Spleen (tissue), 11 donors: ENCODE data around the gene CGB5. TPM values are rescaled to one million over a fixed set of nuclear protein-coding genes. Genes with fewer than 3 reads are reported as not detected.

Experiments used
- DNase-seq: peaks from one replicate; pipeline ENCODE4 v3.0.0-alpha.2; 2020
- H3K27ac ChIP-seq, 8 donors: fragments of 200-600 bp; sonication (generic) in 7 of 8; 1 replicate in 4 of 8; 2 replicates in 4 of 8; pipeline versions ENCODE4 v1.5.0 to v1.8.0; 2016 to 2021; ENCODE audit warnings: inconsistent platforms in 4 of 8, mild to moderate bottlenecking in 4 of 8, moderate library complexity in 1 of 8
- H3K27me3 ChIP-seq, 7 donors: fragments of 200-600 bp; sonication (generic) in 6 of 7; replicated peaks in 1 of 7; 1 replicate in 4 of 7; 2 replicates in 3 of 7; pipeline versions ENCODE4 v1.5.0 to v1.8.0; 2016 to 2021; ENCODE audit warnings: inconsistent platforms in 3 of 7, mild to moderate bottlenecking in 1 of 7
- H3K36me3 ChIP-seq, 6 donors: fragments of 200-600 bp; sonication (generic) in 5 of 6; 1 replicate in 4 of 6; 2 replicates in 2 of 6; pipeline versions ENCODE4 v1.5.0 to v1.8.0; 2016 to 2021; ENCODE audit warnings: inconsistent platforms in 2 of 6
- H3K4me1 ChIP-seq, 6 donors: fragments of 200-600 bp; sonication (generic) in 5 of 6; 1 replicate in 3 of 6; 2 replicates in 3 of 6; pipeline versions ENCODE4 v1.5.0 to v1.8.0; 2016 to 2021; ENCODE audit warnings: inconsistent platforms in 3 of 6
- H3K4me3 ChIP-seq, 8 donors: fragments of 200-600 bp; sonication (generic) in 7 of 8; 1 replicate in 4 of 8; 2 replicates in 4 of 8; pipeline versions ENCODE4 v1.5.0 to v1.8.0; 2016 to 2021; ENCODE audit warnings: inconsistent platforms in 4 of 8, mild to moderate bottlenecking in 4 of 8, moderate library complexity in 2 of 8
- H3K9me3 ChIP-seq, 8 donors: fragments of 200-600 bp; sonication (generic) in 7 of 8; 1 replicate in 4 of 8; 2 replicates in 4 of 8; pipeline versions ENCODE4 v1.5.0 to v1.8.0; 2016 to 2021; ENCODE audit warnings: inconsistent platforms in 4 of 8
- POLR2A ChIP-seq, 3 donors: fragments of 450-650 bp; IDR thresholded peaks; one replicate each; pipeline ENCODE4 v1.5.1; 2017; ENCODE audit warnings: antibody characterized with exemption in 3 of 3, mild to moderate bottlenecking in 1 of 3
- POLR2AphosphoS5 ChIP-seq, 3 donors: sonication (generic); formaldehyde crosslinking; IDR thresholded peaks; one replicate each; pipeline ENCODE4 v1.5.1; 2017; ENCODE audit warnings: antibody characterized with exemption in 3 of 3
- WGBS, 5 donors: extraction: QIAGEN DNeasy Blood & Tissue Kit in 3 of 5; methylation state at CpG; one replicate each; pipeline versions ENCODE4 v1.1.5 to v1.1.7; 2013 to 2018; 5-methylcytosine and 5-hydroxymethylcytosine counted together
- intact Hi-C: fragments of 100-400 bp; cut with DNase I; formaldehyde crosslinking; loops from one replicate; pipeline ENCODE4 v1.15.0; 2023; ENCODE audit warnings: low total_unique reads
- polyA plus RNA-seq, 3 donors: library from polyadenylated mRNA; stranded (reverse); fragments of 200-250 nt; gene quantifications; one replicate each; pipeline ENCODE4 v1.2.1, GENCODE V29; 2013
- total RNA-seq, 7 donors: library from RNA; depleted of rRNA in 3 of 7; stranded (reverse); fragments of >200 nt in 3 of 7; fragmentation: NEBNext Ultra II Directional in 4 of 7; extraction: Animal tissue kit (Norgen Biotek cat#: 25700) in 4 of 7; gene quantifications; one replicate each; pipeline versions ENCODE4 v1.1.0 to v1.2.1, GENCODE V29; 2016 to 2021
- TF ChIP-seq, protein P1 (sequence below), 11 experiments: fragments of 200-600 bp in 7 of 11; fragments of 450-650 bp in 4 of 11; sonication (generic) in 4 of 11; IDR thresholded peaks in 8 of 11; conservative IDR thresholded peaks in 3 of 11; 1 replicate in 7 of 11; 2 replicates in 4 of 11; pipeline versions ENCODE4 v1.4.0 to v1.8.0; 2016 to 2021; ENCODE audit warnings: antibody characterized with exemption in 11 of 11, inconsistent platforms in 4 of 11, mild to moderate bottlenecking in 1 of 11
- donor health status: healthy with polysubstance abuse.
- donor health status: DM: no; HTN: no; CAD: no; lungs with moderate emphysema.
- donor health status: DM: no; HTN: no; CAD: no.
- donor health status: Bipolar disorder and iron deficiency.
- donor health status: healthy.
- donor health status: DM: no; HTN: no; CAD: no.
- donor health status: DM: yes; HTN: yes; CAD: no.

The CGB5 gene
- total and polyA plus RNA-seq, 10 donors: not detected

DNA sequence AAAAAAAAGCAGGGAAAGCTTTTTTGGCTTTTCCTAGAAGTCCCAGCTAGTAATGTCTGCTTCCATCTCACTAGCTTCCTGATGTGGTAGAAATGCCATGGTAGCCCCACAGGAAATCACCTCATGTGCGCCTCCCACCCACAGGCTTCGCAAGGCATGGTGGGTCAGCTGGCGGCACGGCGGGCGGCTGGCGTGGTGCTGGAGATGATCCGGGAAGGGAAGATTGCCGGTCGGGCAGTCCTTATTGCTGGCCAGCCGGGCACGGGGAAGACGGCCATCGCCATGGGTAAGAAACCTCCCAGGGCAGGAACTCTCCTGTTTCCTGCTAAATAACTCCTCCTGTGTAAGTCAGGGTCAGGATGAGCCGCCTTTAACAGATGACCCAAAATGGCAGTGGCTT, 39.5 kb upstream of the CGB5 start:
- WGBS, 5 donors: 94 to 99% (median 98%) methylated on average over 15 of the region's 15 CpGs
- Histone ChIP-seq H3K4me3 (no peak overlapping the region), H3K27ac (no peak overlapping the region), H3K27me3 (no peaks in the 10 kb centered on the region), H3K4me1 (peaks cover 0 to 6% (median 0%) of the 10 kb centered on the region in 6 donors), H3K36me3 (peaks cover 4 to 100% (median 50%) of the 10 kb centered on the region in 6 donors), H3K9me3 (no peaks in the 10 kb centered on the region)
- no peak for DNase-seq
- intact Hi-C loops: no loop called here
- TF ChIP-seq POLR2AphosphoS5 (IDR thresholded peaks at IDR 0.05) (no peak), POLR2A (IDR thresholded peaks at IDR 0.05) (no peak)
- TF ChIP-seq, protein P1, sequence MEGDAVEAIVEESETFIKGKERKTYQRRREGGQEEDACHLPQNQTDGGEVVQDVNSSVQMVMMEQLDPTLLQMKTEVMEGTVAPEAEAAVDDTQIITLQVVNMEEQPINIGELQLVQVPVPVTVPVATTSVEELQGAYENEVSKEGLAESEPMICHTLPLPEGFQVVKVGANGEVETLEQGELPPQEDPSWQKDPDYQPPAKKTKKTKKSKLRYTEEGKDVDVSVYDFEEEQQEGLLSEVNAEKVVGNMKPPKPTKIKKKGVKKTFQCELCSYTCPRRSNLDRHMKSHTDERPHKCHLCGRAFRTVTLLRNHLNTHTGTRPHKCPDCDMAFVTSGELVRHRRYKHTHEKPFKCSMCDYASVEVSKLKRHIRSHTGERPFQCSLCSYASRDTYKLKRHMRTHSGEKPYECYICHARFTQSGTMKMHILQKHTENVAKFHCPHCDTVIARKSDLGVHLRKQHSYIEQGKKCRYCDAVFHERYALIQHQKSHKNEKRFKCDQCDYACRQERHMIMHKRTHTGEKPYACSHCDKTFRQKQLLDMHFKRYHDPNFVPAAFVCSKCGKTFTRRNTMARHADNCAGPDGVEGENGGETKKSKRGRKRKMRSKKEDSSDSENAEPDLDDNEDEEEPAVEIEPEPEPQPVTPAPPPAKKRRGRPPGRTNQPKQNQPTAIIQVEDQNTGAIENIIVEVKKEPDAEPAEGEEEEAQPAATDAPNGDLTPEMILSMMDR (IDR thresholded peaks at IDR 0.05 in 8 of 11, conservative IDR thresholded peaks at IDR 0.05 in 3 of 11): no peak

DNA sequence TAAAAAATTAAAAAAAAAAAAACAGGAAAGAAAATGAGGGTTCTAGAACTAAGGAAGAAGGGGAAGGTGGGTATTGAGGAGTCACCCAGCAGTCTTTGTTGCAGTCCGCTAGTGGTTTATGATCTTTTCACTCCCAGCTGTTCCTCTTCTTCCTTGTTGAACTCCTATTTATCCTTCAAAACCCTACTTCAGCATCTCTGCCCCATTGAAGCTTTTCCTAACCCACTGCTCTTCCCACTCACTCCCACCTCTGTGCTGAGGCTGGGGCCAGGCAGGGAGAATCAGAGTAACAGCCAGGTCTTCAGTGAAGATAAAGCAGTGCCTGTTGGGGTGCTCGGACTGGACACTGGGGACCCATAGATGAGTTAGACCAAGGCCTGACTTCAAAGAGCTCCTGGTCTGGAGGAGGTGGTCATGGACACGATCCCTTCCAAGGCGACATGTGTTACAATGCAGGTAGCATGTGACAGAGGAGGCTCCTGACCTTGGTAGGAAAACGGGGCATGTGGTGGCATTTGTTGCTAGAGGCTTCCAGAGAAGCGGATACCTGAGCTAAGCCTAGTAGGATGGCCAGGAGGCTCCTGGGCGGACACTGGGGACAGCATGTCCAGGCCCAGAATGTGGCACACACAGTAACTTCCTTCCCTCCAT, 38.6 kb upstream of the CGB5 start:
- no peak for DNase-seq
- peaks cover 0 to under 1% (median 0%) of the 10 kb centered on the region in 6 donors for H3K4me1 ChIP-seq
- no peak overlapping the region for H3K27ac ChIP-seq
- no peaks in the 10 kb centered on the region for H3K9me3 ChIP-seq
- H3K4me3 ChIP-seq: no peak overlapping the region
- TF ChIP-seq POLR2A (IDR thresholded peaks at IDR 0.05) (no peak), POLR2AphosphoS5 (IDR thresholded peaks at IDR 0.05) (no peak)
- TF ChIP-seq, protein P1 (IDR thresholded peaks at IDR 0.05 in 8 of 11, conservative IDR thresholded peaks at IDR 0.05 in 3 of 11): no peak
- no peaks in the 10 kb centered on the region for H3K27me3 ChIP-seq
- 88 to 98% (median 96%) methylated on average over 7 of the region's 7 CpGs for WGBS, 5 donors
- intact Hi-C loops: no loop called here
- H3K36me3 ChIP-seq: peaks cover 4 to 100% (median 59%) of the 10 kb centered on the region in 6 donors

DNA sequence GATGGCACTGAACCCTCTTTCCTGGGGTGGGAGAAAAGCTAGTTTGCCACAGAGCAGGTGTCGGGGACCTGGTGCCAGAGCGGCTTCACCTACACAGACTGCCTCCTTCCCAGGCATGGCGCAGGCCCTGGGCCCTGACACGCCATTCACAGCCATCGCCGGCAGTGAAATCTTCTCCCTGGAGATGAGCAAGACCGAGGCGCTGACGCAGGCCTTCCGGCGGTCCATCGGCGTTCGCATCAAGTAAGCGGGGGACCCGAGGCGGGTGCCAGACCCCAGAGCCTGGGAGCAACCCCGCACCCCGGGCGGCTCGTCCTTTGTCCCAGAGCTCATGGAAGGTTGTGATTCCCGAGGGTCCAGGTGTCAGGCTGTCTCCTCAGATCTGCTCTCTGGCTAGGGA, 36.7 kb upstream of the CGB5 start:
- no peak overlapping the region for H3K27ac ChIP-seq
- H3K4me1 ChIP-seq: no peaks in the 10 kb centered on the region
- H3K27me3 ChIP-seq: no peaks in the 10 kb centered on the region
- peaks cover 4 to 100% (median 77%) of the 10 kb centered on the region in 6 donors for H3K36me3 ChIP-seq
- DNase-seq: no peak
- H3K9me3 ChIP-seq: no peaks in the 10 kb centered on the region
- H3K4me3 ChIP-seq: no peak overlapping the region
- 91 to 98% (median 97%) methylated on average over 7 to 22 of the region's 22 CpGs for WGBS, 5 donors
- TF ChIP-seq POLR2A (IDR thresholded peaks at IDR 0.05) (no peak), POLR2AphosphoS5 (IDR thresholded peaks at IDR 0.05) (peak in 1 of 3 donors; percentile 6)
- intact Hi-C loops: no loop called here

DNA sequence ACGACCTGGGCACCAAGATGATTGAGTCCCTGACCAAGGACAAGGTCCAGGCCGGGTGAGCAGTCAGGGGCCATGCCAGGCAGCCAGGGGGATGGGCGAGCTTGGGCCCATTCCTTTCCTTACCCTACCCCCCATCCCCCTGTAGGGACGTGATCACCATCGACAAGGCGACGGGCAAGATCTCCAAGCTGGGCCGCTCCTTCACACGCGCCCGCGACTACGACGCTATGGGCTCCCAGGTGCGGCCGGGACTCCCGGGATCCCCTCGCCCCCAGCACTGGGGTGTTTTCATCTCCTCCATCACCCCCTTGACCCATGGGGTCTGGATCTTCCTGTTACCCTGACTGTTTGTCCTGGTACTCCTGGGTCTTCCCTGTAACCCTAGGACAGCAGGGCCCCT, 33.8 kb upstream of the CGB5 start:
- H3K9me3 ChIP-seq: no peaks in the 10 kb centered on the region
- H3K27ac ChIP-seq: no peak overlapping the region
- TF ChIP-seq, protein P1 (IDR thresholded peaks at IDR 0.05 in 8 of 11, conservative IDR thresholded peaks at IDR 0.05 in 3 of 11): no peak
- peak in 1 of 3 donors; percentile 27 for TF ChIP-seq POLR2AphosphoS5 (IDR thresholded peaks at IDR 0.05)
- H3K4me3 ChIP-seq: no peak overlapping the region
- intact Hi-C loops: no loop called here
- DNase-seq: no peak
- H3K4me1 ChIP-seq: no peaks in the 10 kb centered on the region
- H3K27me3 ChIP-seq: no peaks in the 10 kb centered on the region
- WGBS, 5 donors: 96 to 99% (median 97%) methylated on average over 17 to 18 of the region's 18 CpGs
- H3K36me3 ChIP-seq: peaks cover 0 to 100% (median 70%) of the 10 kb centered on the region in 6 donors
